ENCODE measurements around the gene PARP4. TPM values are rescaled to one million over a fixed set of nuclear protein-coding genes. Genes with fewer than 3 reads are reported as not detected.

PARP4 gene
- total RNA-seq: 34.5 and 48.2 TPM in 2 replicates

DNA sequence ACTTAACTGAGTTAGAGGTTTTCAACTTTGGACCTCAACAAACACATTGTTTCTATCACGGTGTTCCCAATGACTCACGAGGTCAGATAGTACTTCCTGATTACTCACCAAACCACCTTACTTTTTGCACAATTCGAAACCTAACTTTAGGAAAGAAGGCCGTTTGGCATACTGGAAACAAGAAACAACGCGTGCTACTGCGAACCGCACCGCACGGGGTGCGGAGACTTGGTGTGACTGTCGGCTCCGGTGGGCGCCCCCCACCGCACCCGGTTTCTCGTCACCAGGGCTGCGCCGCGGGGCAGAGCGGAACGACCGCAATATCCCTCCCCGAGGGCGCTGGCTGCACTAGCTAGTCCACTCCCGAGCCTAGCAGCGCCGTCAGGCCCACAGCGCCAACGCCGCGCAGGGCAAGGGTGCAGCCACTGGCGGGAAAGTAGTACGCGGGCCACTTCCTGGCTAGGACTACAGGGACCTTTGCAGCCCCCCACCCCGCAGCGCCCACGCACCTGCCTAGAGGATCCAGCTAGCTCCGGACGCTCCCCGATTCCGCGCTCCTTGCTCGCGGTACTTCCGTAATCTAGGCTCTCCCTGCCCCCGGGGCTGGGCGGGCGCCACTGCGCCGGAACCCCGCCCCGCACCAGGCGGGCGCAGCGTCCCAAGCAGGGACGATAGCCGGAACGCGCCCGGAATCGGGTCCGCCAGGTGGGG lies at the start of gene PARP4:
Gene PARP4, minus strand, starts transcription at position 582 of the 711 bp plus-strand sequence. CDS start 9,002 bp downstream, outside the sequence.

Other genes starting within 250 kb of the PARP4 start
- gene C1QTNF9, start 203.2 kb downstream of the PARP4 start, total RNA-seq: not detected in 2 replicates
- gene ATP12A, start 167.6 kb upstream of the PARP4 start, total RNA-seq: not detected in 2 replicates

All from mesangial cell (primary cell).